Measurements from ENCODE around the gene CD36. TPM values are rescaled to one million over a fixed set of nuclear protein-coding genes. Genes with fewer than 3 reads are reported as not detected.

Gene CD36
- total RNA-seq, 1 donor from 2014 or later = 1.7 TPM

DNA sequence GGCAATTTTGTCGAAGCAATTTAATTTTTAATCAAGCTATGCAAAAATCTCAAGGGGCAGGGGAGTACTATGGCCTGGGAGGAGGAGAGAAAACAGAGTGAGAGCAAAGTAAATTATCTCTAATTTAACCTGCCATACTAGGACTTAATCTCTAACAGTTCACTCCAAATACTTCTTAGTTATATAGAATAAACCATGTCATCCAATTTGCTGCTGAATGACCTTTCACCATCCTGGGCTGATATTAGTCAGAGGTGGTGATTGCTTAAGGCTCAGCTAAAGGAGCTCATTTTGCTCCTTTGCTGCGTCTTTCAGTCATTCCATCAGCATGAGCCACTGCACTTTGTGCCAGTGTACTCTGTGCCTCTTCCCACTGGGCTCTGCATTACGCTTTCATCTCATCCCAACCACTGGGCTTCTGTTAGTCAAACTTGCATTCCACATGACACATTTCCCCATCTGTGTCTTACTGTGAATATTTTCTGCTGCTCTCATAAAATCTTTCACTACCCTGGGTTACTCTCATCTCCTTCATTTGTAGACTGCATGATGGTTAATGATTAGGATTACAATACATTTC lies 84.3 kb downstream of the CD36 start:
- H3K4me3 Mint-ChIP-seq (ENCODE audit: unreplicated experiment) = peak overlapping the region; percentile 31
- peak overlapping the region; percentile 57 for H3K27ac Mint-ChIP-seq (ENCODE audit: unreplicated experiment)
- DNase-seq = no peak
- TF ChIP-seq, protein P1, sequence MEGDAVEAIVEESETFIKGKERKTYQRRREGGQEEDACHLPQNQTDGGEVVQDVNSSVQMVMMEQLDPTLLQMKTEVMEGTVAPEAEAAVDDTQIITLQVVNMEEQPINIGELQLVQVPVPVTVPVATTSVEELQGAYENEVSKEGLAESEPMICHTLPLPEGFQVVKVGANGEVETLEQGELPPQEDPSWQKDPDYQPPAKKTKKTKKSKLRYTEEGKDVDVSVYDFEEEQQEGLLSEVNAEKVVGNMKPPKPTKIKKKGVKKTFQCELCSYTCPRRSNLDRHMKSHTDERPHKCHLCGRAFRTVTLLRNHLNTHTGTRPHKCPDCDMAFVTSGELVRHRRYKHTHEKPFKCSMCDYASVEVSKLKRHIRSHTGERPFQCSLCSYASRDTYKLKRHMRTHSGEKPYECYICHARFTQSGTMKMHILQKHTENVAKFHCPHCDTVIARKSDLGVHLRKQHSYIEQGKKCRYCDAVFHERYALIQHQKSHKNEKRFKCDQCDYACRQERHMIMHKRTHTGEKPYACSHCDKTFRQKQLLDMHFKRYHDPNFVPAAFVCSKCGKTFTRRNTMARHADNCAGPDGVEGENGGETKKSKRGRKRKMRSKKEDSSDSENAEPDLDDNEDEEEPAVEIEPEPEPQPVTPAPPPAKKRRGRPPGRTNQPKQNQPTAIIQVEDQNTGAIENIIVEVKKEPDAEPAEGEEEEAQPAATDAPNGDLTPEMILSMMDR (IDR thresholded peaks at IDR 0.05; ENCODE audit: partially characterized antibody, unreplicated experiment) = no peak
- no peaks in the 10 kb centered on the region for H3K36me3 Mint-ChIP-seq (ENCODE audit: unreplicated experiment)
- no peaks in the 10 kb centered on the region for H3K27me3 Mint-ChIP-seq (ENCODE audit: unreplicated experiment)
- peaks cover 32% of the 10 kb centered on the region for H3K4me1 Mint-ChIP-seq (ENCODE audit: low read depth, unreplicated experiment)
- peaks cover 2% of the 10 kb centered on the region for H3K9me3 Mint-ChIP-seq (ENCODE audit: unreplicated experiment)

DNA sequence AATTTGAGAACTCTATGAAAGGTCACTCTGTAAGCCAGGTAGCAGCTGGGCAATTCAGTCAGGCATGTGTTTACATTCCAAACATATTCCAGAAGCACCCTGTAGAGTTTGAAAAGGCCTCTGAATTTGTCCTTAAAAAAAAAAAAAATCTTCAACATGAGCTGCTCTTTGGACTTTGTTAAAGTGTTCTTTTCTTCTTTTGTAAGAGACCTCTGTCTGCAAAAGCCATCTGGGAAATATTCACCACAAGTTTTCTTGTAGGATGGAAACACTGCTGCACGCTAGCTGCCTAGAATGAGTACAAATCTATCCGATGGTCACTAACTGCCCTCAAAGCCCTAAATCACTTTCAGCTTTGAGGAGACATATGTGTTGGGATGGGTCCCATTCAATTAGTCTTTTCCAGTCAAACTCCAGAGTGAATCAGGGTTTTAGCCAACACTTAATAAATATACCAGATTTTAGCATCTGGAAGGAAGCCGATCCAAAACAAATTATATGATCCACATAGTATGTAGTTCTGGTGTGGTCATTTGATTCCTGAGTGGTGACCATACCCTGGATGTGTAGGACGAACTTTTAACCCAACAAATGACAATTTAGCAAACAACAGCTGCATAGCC lies 85.9 kb downstream of the CD36 start:
- peaks cover 2% of the 10 kb centered on the region for H3K9me3 Mint-ChIP-seq (ENCODE audit: unreplicated experiment)
- no peaks in the 10 kb centered on the region for H3K36me3 Mint-ChIP-seq (ENCODE audit: unreplicated experiment)
- H3K27ac Mint-ChIP-seq (ENCODE audit: unreplicated experiment) = peak overlapping the region; percentile 20
- TF ChIP-seq, protein P1 (IDR thresholded peaks at IDR 0.05; ENCODE audit: partially characterized antibody, unreplicated experiment) = no peak
- no peak for DNase-seq
- peaks cover 32% of the 10 kb centered on the region for H3K4me1 Mint-ChIP-seq (ENCODE audit: low read depth, unreplicated experiment)
- no peaks in the 10 kb centered on the region for H3K27me3 Mint-ChIP-seq (ENCODE audit: unreplicated experiment)
- no peak overlapping the region for H3K4me3 Mint-ChIP-seq (ENCODE audit: unreplicated experiment)

DNA sequence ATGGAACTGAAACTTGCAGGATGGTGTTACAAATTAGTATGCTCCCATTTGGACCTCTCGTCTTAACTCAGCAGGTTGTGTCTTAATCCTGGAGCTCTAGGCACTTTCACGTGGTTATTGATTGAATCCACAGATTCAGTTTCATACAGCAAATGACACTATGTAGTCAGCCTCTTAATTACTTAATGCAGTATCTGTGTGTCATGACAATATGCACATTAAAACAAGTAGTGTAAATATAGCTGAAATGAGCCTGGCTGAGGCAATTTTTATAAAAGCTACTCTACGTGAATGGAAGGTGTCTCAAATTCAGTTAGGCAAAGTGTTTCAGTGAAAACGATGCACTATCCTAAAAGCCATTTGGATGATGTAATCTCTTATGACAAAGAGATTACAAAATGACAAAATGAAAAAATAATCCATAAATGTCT lies 86.8 kb downstream of the CD36 start:
- TF ChIP-seq, protein P1 (IDR thresholded peaks at IDR 0.05; ENCODE audit: partially characterized antibody, unreplicated experiment) = no peak
- no peak for DNase-seq
- Mint-ChIP-seq H3K9me3 (ENCODE audit: unreplicated experiment) (peaks cover 2% of the 10 kb centered on the region), H3K4me3 (ENCODE audit: unreplicated experiment) (no peak overlapping the region), H3K36me3 (ENCODE audit: unreplicated experiment) (no peaks in the 10 kb centered on the region), H3K27ac (ENCODE audit: unreplicated experiment) (peak overlapping the region; percentile 70), H3K4me1 (ENCODE audit: low read depth, unreplicated experiment) (peaks cover 32% of the 10 kb centered on the region), H3K27me3 (ENCODE audit: unreplicated experiment) (no peaks in the 10 kb centered on the region)

Other genes starting within 250 kb of the CD36 start
- gene GNAT3, start 126.6 kb upstream of the CD36 start, total RNA-seq (ENCODE audit: unreplicated experiment) = 2.0 TPM

All from glutamatergic neuron (in vitro differentiated cells).